Measurements from ENCODE around the gene C2orf68.

DNA sequence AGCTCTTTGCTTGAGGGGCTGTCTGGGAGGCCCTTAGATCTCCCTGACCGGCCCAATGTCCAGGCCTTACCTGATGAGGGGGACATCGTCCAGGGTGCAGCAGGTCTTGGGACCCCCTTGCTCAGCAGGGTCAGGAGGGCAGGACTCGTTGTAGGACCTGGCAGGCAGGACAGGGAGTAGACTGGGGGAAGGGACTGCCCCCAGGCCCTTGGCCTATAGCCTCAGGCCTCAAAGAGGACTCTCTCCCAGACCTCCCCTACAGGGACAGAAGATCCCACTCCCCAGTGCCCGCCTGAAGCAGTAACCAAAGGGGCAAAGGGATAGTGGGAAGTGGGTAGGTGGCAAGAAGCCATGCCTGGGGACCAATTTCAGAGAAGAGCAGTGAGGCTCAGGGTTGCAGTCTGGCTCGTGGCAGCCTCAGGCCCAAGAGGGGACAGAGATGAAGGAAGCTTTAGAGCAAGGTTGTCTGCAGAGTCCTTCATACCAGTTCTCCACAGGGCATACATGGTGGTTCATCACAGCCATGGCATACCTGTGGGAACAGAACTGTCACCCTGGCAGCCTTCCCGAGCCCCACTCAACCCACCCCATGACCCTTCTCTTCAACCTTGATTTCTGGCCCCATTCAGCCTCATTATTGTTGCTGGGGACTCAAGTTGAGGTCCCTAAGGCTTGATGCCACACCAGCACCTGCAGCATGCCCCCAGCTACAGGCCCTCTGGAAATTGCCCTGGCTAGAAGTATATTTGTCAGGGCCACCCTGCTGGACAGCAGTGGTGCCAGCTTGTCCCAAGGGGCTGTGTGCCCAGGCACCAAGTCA, 10.7 kb downstream of the C2orf68 start:
- no peak for TF ChIP-seq JUND (CRISPR knock-in tag; IDR thresholded peaks at IDR 0.05)
- TF ChIP-seq, protein P1, sequence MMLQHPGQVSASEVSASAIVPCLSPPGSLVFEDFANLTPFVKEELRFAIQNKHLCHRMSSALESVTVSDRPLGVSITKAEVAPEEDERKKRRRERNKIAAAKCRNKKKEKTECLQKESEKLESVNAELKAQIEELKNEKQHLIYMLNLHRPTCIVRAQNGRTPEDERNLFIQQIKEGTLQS (CRISPR knock-in tag; IDR thresholded peaks at IDR 0.05): no peak
- TF ChIP-seq MAZ (IDR thresholded peaks at IDR 0.05; ENCODE audit: borderline replicate concordance, low read depth, low read length): no peak
- no peak for TF ChIP-seq MAZ (CRISPR knock-in tag; IDR thresholded peaks at IDR 0.05; ENCODE audit: low read depth)
- TF ChIP-seq, protein P2, sequence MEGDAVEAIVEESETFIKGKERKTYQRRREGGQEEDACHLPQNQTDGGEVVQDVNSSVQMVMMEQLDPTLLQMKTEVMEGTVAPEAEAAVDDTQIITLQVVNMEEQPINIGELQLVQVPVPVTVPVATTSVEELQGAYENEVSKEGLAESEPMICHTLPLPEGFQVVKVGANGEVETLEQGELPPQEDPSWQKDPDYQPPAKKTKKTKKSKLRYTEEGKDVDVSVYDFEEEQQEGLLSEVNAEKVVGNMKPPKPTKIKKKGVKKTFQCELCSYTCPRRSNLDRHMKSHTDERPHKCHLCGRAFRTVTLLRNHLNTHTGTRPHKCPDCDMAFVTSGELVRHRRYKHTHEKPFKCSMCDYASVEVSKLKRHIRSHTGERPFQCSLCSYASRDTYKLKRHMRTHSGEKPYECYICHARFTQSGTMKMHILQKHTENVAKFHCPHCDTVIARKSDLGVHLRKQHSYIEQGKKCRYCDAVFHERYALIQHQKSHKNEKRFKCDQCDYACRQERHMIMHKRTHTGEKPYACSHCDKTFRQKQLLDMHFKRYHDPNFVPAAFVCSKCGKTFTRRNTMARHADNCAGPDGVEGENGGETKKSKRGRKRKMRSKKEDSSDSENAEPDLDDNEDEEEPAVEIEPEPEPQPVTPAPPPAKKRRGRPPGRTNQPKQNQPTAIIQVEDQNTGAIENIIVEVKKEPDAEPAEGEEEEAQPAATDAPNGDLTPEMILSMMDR (CRISPR knock-in tag; IDR thresholded peaks at IDR 0.05): no peak
- no peak for TF ChIP-seq NR3C1 (CRISPR knock-in tag; IDR thresholded peaks at IDR 0.05)
- no peak for TF ChIP-seq LRRFIP1 (CRISPR knock-in tag; conservative IDR thresholded peaks at IDR 0.05)
- no peak for TF ChIP-seq ZZZ3 (CRISPR knock-in tag; IDR thresholded peaks at IDR 0.05; ENCODE audit: borderline replicate concordance)
- no peak for TF ChIP-seq RFX1 (IDR thresholded peaks at IDR 0.05)
- TF ChIP-seq THRA (CRISPR knock-in tag; IDR thresholded peaks at IDR 0.05; ENCODE audit: borderline replicate concordance): no peak
- TF ChIP-seq ASH2L (IDR thresholded peaks at IDR 0.05; ENCODE audit: insufficient read length, low read depth, low read length): no peak
- no peak for TF ChIP-seq MXD4 (CRISPR knock-in tag; IDR thresholded peaks at IDR 0.05)
